Ascending aorta (tissue), 2 donors: ENCODE data around the gene ADAMTS17. TPM values are rescaled to one million over a fixed set of nuclear protein-coding genes. Genes with fewer than 3 reads are reported as not detected.
A peak's percentile ranks its signal among the peaks of the same experiment; 100 is the strongest.

Source experiments
- DNase-seq, 2 donors: peaks; one replicate each; pipeline ENCODE4 v3.0.0-alpha.2; 2019; ENCODE audit warnings: low spot score in 2 of 2
- H3K27ac ChIP-seq, 2 donors: fragments of 200-600 bp; sonication (generic); one replicate each; pipeline ENCODE4 v1.5.1; 2016 to 2017; ENCODE audit warnings: mild to moderate bottlenecking in 1 of 2
- H3K27me3 ChIP-seq: fragments of 200-600 bp; sonication (generic); one replicate; pipeline ENCODE4 v1.5.1; 2017
- H3K36me3 ChIP-seq, 2 donors: fragments of 200-600 bp; sonication (generic); one replicate each; pipeline ENCODE4 v1.5.1; 2016
- H3K4me1 ChIP-seq, 2 donors: fragments of 200-600 bp; sonication (generic); one replicate each; pipeline ENCODE4 v1.5.1; 2016 to 2017; ENCODE audit warnings: mild to moderate bottlenecking in 1 of 2
- H3K4me3 ChIP-seq, 2 donors: fragments of 200-600 bp; sonication (generic); one replicate each; pipeline ENCODE4 v1.5.1; 2016 to 2017; ENCODE audit warnings: mild to moderate bottlenecking in 1 of 2
- H3K9me3 ChIP-seq, 2 donors: fragments of 200-600 bp; sonication (generic); one replicate each; pipeline ENCODE4 v1.5.1; 2016
- CTCF ChIP-seq, 3 experiments: fragments of 200-600 bp in 2 of 3; fragments of 450-650 bp in 1 of 3; sonication (generic) in 2 of 3; IDR thresholded peaks; one replicate each; pipeline ENCODE4 v1.5.1; 2016 to 2019; ENCODE audit warnings: antibody characterized with exemption in 3 of 3, mild to moderate bottlenecking in 1 of 3, moderate library complexity in 1 of 3
- intact Hi-C: fragments of 100-400 bp; cut with DNase I; formaldehyde crosslinking; loops from one replicate; pipeline ENCODE4 v1.15.1; 2023
- total RNA-seq: library from RNA; depleted of rRNA; stranded (reverse); fragments of >200 nt; gene quantifications from one replicate; pipeline ENCODE4 v1.1.0, GENCODE V29; 2016

The ADAMTS17 gene
- total RNA-seq, 1 donor from 2014 or later = 2.8 TPM

GRCh38 chr15:100131321-100132224 is 210.2 kb downstream of the ADAMTS17 start:
- no peaks in the 10 kb centered on the region for H3K4me1 ChIP-seq
- H3K27ac ChIP-seq = peak overlapping the region in 1 of 2 donors; percentile 42
- TF ChIP-seq CTCF (IDR thresholded peaks at IDR 0.05) = peak; percentile 53 to 81 (median 72)
- H3K27me3 ChIP-seq = no peaks in the 10 kb centered on the region
- H3K9me3 ChIP-seq = no peaks in the 10 kb centered on the region
- H3K36me3 ChIP-seq = no peaks in the 10 kb centered on the region
- peak overlapping the region; percentile 2 to 53 for H3K4me3 ChIP-seq
- intact Hi-C loops = loop anchor here (2.0 to 10.0 kb wide), 2 partner anchors 167 to 203 kb away; no protein-coding TSS in a partner anchor
- DNase-seq = no peak

DNA sequence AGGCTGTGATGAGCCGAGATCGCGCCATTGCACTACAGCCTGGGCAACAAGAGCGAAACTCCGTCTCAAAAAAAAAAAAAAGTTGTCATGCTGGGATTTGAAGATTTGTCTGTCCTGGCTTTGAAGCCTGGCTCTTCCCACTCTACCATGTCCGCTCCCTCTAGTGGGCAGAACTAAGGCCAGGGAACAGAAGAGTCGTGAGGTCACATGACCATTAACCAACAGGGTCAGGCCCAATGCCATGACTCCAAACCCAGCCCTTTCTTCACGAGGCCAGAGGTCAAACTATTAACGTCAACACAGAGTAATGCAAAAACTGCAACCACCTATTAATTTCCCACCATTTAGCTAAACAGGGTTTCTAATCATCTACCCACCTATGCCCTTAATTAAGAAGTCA is 212.1 kb downstream of the ADAMTS17 start:
- intact Hi-C loops = loop anchor here (10.0 kb wide), 1 partner anchor 165 kb away; no protein-coding TSS in a partner anchor

DNA sequence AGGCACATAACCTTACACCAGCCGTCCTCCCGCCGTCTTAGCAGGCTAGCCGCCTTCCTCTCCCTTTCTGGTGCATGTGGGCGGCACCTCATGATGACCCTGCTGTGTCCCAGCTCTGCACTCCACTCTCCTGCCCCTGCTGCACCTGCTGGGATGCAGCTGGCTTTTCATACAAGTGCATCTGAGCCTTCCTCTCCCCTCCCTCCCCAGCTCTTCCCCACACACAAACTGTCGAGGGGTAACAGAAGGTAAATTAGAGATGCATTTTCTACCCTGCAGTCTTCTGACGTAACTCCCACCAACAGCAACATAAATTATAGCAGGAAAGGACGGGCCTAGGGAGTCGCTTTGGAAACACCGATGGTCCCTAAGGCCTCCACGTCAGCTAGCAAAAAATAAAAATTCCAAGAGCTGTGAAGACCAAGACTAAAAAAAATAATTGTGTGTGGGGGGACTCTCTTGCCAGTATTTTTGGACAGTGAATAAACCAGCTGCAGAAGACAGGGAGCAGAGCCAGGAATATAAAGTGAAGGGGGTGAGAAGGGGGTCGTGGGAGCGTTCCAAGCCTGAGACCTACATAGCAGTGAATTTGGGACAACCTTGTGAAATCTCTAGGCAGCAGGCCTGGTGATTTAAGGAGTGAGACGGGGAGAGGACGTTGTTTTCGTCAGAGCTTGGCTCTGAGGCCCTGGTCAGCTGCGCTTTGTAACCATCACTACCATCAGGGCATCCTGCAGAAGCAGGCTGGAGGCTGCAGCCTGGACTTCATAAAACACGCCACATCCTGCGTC is 216.2 kb downstream of the ADAMTS17 start:
- H3K27me3 ChIP-seq = no peaks in the 10 kb centered on the region
- no peaks in the 10 kb centered on the region for H3K36me3 ChIP-seq
- peaks cover 6 to 14% of the 10 kb centered on the region in 2 donors for H3K9me3 ChIP-seq
- H3K4me1 ChIP-seq = peaks cover 4 to 6% of the 10 kb centered on the region in 2 donors
- H3K27ac ChIP-seq = peak overlapping the region; percentile 21 to 73
- H3K4me3 ChIP-seq = no peak overlapping the region
- DNase-seq = peak; percentile 39 to 74
- intact Hi-C loops = no loop called here
- no peak for TF ChIP-seq CTCF (IDR thresholded peaks at IDR 0.05)

More for the DNA sequence above, 212.1 kb downstream of the ADAMTS17 start:
- DNase-seq = no peak
- no peaks in the 10 kb centered on the region for H3K27me3 ChIP-seq
- H3K9me3 ChIP-seq = no peaks in the 10 kb centered on the region
- H3K36me3 ChIP-seq = no peaks in the 10 kb centered on the region
- H3K27ac ChIP-seq = no peak overlapping the region
- H3K4me3 ChIP-seq = no peak overlapping the region
- peaks cover 4 to 6% of the 10 kb centered on the region in 2 donors for H3K4me1 ChIP-seq
- no peak for TF ChIP-seq CTCF (IDR thresholded peaks at IDR 0.05)

DNA sequence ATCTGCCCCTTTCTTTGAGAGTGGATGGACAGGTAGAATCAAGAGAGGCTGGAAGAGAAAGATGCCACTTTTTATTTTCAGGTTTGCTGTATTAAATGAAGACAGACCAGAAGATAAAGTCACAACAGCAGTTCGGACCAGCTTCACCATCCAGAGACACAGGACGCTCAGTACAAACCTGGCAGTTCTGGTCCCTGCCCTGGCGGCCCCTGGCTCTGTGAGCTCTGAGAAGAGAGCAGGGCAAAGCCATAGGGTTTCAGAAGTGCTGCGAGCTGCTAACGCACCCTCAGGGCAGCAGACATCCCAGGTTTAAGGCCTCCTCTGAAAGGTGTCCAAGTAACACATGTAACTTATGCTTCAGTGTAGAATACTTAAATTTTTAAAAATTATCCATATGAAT is 216.8 kb downstream of the ADAMTS17 start:
- Histone ChIP-seq H3K36me3 (no peaks in the 10 kb centered on the region), H3K4me3 (no peak overlapping the region), H3K9me3 (peaks cover 6 to 15% of the 10 kb centered on the region in 2 donors), H3K27me3 (no peaks in the 10 kb centered on the region), H3K4me1 (peaks cover 4 to 6% of the 10 kb centered on the region in 2 donors), H3K27ac (peak overlapping the region; percentile 21 to 73)
- intact Hi-C loops = no loop called here
- no peak for TF ChIP-seq CTCF (IDR thresholded peaks at IDR 0.05)
- DNase-seq = no peak

DNA sequence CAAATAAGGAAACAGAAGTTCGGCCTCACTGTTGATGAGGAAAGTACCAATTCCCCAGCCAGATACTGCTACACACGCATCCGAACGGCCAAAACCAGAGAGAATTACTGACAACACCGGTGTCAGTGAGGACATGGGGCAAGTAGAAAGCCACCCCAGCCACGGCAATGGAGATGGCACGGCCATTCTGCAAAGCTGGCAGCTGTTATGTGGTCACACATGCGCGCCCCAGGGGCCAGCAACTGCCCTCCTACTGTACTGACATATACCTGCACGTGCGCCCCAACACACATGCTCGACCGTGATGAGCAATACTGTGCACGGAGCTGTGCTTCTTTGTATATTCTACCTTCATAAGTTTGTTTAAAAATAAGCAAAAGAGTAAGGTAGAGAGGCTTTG is 217.4 kb downstream of the ADAMTS17 start:
- no peak for TF ChIP-seq CTCF (IDR thresholded peaks at IDR 0.05)
- Histone ChIP-seq H3K9me3 (peaks cover 6 to 15% of the 10 kb centered on the region in 2 donors), H3K27me3 (no peaks in the 10 kb centered on the region), H3K4me1 (peaks cover 4 to 6% of the 10 kb centered on the region in 2 donors), H3K36me3 (no peaks in the 10 kb centered on the region), H3K4me3 (no peak overlapping the region), H3K27ac (no peak overlapping the region)
- intact Hi-C loops = no loop called here
- DNase-seq = no peak
